Endothelial cell of umbilical vein (primary cell): Measurements from ENCODE around the gene GPR137B. TPM values are rescaled to one million over a fixed set of nuclear protein-coding genes. Genes with fewer than 3 reads are reported as not detected.

Source experiments
- BruUV-seq: library from RNA; stranded (reverse); fragments of 400-500 nt; replicated peaks from 2 replicates; lab custom pipeline; 2021; lab: Mats Ljungman, UMichigan
- CTCF ChIA-PET: fragments of 300-600, 350-600 bp; sonication (Branson Sonifier 250); formaldehyde crosslinking; loops from one replicate; lab custom pipeline; 2021; ENCODE audit warnings: antibody characterized with exemption, inconsistent platforms; lab: Charles Lee
- POLR2A ChIA-PET: fragments of 300-600, 350-600 bp; sonication (Branson Sonifier 250); formaldehyde crosslinking; loops from one replicate; lab custom pipeline; 2021; ENCODE audit warnings: antibody characterized with exemption, inconsistent platforms; lab: Charles Lee
- DNase-seq: peaks from one replicate; pipeline ENCODE4 v3.0.0-alpha.2; 2011; ENCODE audit warnings: low read depth, low spot score
- FAIRE-seq: peaks from 2 replicates; lab custom pipeline; 2011; peaks lifted over from hg19 to GRCh38; lab: Jason Lieb, UNC
- H2AFZ ChIP-seq: 2 replicates; pipeline ENCODE4 v1.6.0; 2012; ENCODE audit warnings: low read depth, low read length, control low read depth, inconsistent platforms
- H3K27ac ChIP-seq: 2 replicates; pipeline ENCODE4 v1.5.1; 2011; ENCODE audit warnings: low read depth, mild to moderate bottlenecking, control low read depth, low read length, moderate library complexity; ENCODE audit not compliant: insufficient read depth
- H3K27me3 ChIP-seq, 2 experiments: 2 replicates each; pipeline versions ENCODE4 v1.6.0 to v1.6.1; 2011; ENCODE audit warnings: low read length in 2 of 2, mixed read lengths in 1 of 2; ENCODE audit not compliant: control insufficient read depth in 2 of 2, insufficient read depth in 2 of 2
- H3K36me3 ChIP-seq, 2 experiments: 2 replicates in 1 of 2; 3 replicates in 1 of 2; pipeline ENCODE4 v1.5.1; 2011; ENCODE audit warnings: low read length in 2 of 2, mild to moderate bottlenecking in 1 of 2, moderate library complexity in 1 of 2; ENCODE audit not compliant: control insufficient read depth in 2 of 2, insufficient read depth in 2 of 2; ENCODE audit errors: extremely low read depth in 1 of 2
- H3K4me1 ChIP-seq: 3 replicates; pipeline ENCODE4 v1.5.1; 2011; ENCODE audit warnings: mild to moderate bottlenecking, low read length; ENCODE audit not compliant: control insufficient read depth, insufficient read depth; ENCODE audit errors: extremely low read depth
- H3K4me2 ChIP-seq: 2 replicates; pipeline ENCODE4 v1.6.1; 2011; ENCODE audit warnings: low read length, control low read depth, mixed read lengths; ENCODE audit not compliant: insufficient read depth
- H3K4me3 ChIP-seq, 3 experiments: fragments of 200-600 bp in 1 of 3; sonication (generic), shearing (Covaris generic) in 1 of 3; replicated peaks in 1 of 3; 2 replicates each; pipeline ENCODE4 v1.5.1; 2011 to 2016; ENCODE audit warnings: control low read depth in 3 of 3, low read length in 3 of 3, mild to moderate bottlenecking in 2 of 3, inconsistent platforms in 1 of 3, low read depth in 1 of 3, moderate library complexity in 1 of 3; ENCODE audit not compliant: insufficient read depth in 1 of 3
- H3K79me2 ChIP-seq: 2 replicates; pipeline ENCODE4 v1.6.0; 2012; ENCODE audit warnings: low read length, inconsistent platforms; ENCODE audit not compliant: control insufficient read depth, insufficient read depth
- H3K9ac ChIP-seq: replicated peaks from 2 replicates; pipeline ENCODE3; 2011; ENCODE audit warnings: low read length, control low read depth; ENCODE audit not compliant: insufficient read depth; ENCODE audit errors: extremely low read depth
- H3K9me1 ChIP-seq: replicated peaks from 3 replicates; pipeline ENCODE4 v1.6.0; 2011; ENCODE audit warnings: mild to moderate bottlenecking, low read length; ENCODE audit not compliant: control insufficient read depth, insufficient read depth; ENCODE audit errors: extremely low read depth
- H3K9me3 ChIP-seq: replicated peaks from 2 replicates; pipeline ENCODE4 v1.5.1; 2012; ENCODE audit warnings: low read length, inconsistent platforms; ENCODE audit not compliant: control insufficient read depth, insufficient read depth
- H4K20me1 ChIP-seq: replicated peaks from 2 replicates; pipeline ENCODE3; 2011; ENCODE audit warnings: mild to moderate bottlenecking, low read length; ENCODE audit not compliant: control insufficient read depth, insufficient read depth; ENCODE audit errors: extremely low read depth
- FOS ChIP-seq: IDR thresholded peaks from 2 replicates; pipeline ENCODE4 v1.6.1; 2011; ENCODE audit warnings: mild to moderate bottlenecking, low read length, moderate library complexity, borderline replicate concordance; ENCODE audit not compliant: insufficient read depth
- GATA2 ChIP-seq: IDR thresholded peaks from 2 replicates; pipeline ENCODE4 v1.7.0; 2011; ENCODE audit warnings: low read depth, mild to moderate bottlenecking, moderate library complexity, mixed read lengths, low read length; ENCODE audit not compliant: insufficient read length, insufficient read depth
- JUN ChIP-seq: IDR thresholded peaks from 2 replicates; pipeline ENCODE4 v1.6.1; 2011; ENCODE audit warnings: borderline replicate concordance, low read depth; ENCODE audit not compliant: insufficient read length, insufficient read depth
- MYC ChIP-seq: IDR thresholded peaks from one replicate; pipeline ENCODE4 v1.6.1; 2011; ENCODE audit warnings: mild to moderate bottlenecking, low read depth, low read length
- POLR2AphosphoS5 ChIP-seq: IDR thresholded peaks from 2 replicates; pipeline ENCODE4 v1.6.1; 2012; ENCODE audit warnings: low read depth, mild to moderate bottlenecking, control low read depth, low read length, moderate library complexity; ENCODE audit not compliant: insufficient read depth
- dilution Hi-C: fragments of 300-500 bp; cut with MboI; formaldehyde crosslinking; loops from one replicate; pipeline ENCODE4 v1.15.0; 2019; ENCODE audit warnings: low sequenced_read_pairs; ENCODE audit not compliant: extremely low pct_ligation_motif_present
- intact Hi-C: fragments of 100-400 bp; cut with micrococcal nuclease; formaldehyde crosslinking; loops from one replicate; pipeline ENCODE4 v1.10.0; 2022
- polyA plus RNA-seq, 4 experiments: library from polyadenylated mRNA; depleted of rRNA in 3 of 4; stranded (reverse) in 3 of 4; unstranded in 1 of 4; fragments of >200 nt; gene quantifications; 2 replicates each; pipeline versions ENCODE4 v1.2.1 to v1.2.3, GENCODE V29; 2011 to 2012; ENCODE audit warnings: missing spikeins in 1 of 4
- total RNA-seq: library from RNA; stranded (reverse); gene quantifications from 2 replicates; pipeline ENCODE4 v1.2.3, GENCODE V29; 2021
- TF ChIP-seq, protein P1 (sequence below): IDR thresholded peaks from 2 replicates; pipeline ENCODE4 v1.6.1; 2011; ENCODE audit not compliant: insufficient read depth, insufficient read length

GPR137B gene
- total and polyA plus RNA-seq, 2 donors (not counting 3 experiments of a cell fraction or from before 2014, with no cell fraction given): 7.8 to 11.9 TPM

DNA sequence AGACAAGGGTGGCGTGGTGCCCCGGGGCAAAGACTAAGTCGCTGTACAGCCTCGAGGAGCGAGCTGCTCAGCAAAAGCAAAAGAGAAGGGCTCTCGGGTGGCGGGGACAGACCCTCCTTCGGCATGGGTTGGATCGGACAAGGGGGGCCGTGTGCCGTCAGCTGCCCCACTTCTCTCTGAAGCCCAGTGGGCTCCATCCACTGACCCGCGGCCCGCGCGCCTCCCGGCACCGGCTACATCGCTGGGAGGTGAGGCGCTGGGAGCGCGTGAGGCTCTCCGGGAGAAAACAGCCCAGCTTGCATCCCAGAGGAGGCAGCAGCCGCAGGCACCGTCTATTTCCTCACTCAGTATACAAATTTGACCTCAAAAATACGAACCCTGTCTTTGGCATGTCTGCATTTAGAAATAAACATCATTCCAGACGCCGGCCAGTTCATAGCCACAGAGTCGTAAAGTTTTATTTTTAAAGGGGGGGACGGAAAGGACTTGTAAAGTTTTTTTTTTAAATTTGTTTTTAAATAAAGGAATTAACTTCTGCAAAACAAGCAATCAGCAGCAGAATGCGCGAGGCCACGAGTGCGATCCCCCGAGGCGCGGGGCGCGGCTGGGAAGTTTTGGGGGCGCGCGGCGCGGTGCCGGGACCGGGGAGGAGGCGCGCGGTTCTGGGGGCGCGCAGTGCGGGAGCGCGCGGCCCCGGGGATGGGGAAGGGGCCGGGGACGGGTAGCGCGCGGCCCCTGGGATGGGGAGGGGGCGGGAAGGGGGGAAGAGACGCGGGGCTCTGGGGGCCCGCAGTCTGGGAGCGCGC is 689 bp upstream of the GPR137B start:
- ChIA-PET POLR2A (no interaction called here), CTCF (interaction anchor here (0.7 to 0.9 kb wide), 2 partner anchors 9 to 31 kb away, joined by 4 to 6 read pairs; no protein-coding TSS in a partner anchor)
- peak; percentile 31 for FAIRE-seq
- dilution Hi-C loops (no loop called here), intact Hi-C loops (loop anchor here (1.0 to 5.0 kb wide), 4 partner anchors 27 to 656 kb away; partner anchors contain the start of gene MTR)
- H3K9me1 ChIP-seq: no peaks in the 10 kb centered on the region
- no TSS peak for BruUV-seq
- peak overlapping the region; percentile 69 to 87 (median 85) for H3K4me3 ChIP-seq
- H3K9me3 ChIP-seq: no peaks in the 10 kb centered on the region
- H4K20me1 ChIP-seq: no peaks in the 10 kb centered on the region
- peak overlapping the region; percentile 87 for H3K4me2 ChIP-seq
- peaks cover 16% of the 10 kb centered on the region for H3K4me1 ChIP-seq
- H3K79me2 ChIP-seq: no peaks in the 10 kb centered on the region
- H3K9ac ChIP-seq: no peak overlapping the region
- no peaks in the 10 kb centered on the region for H3K36me3 ChIP-seq
- peak overlapping the region; percentile 71 for H2AFZ ChIP-seq
- peaks cover 10 to 14% of the 10 kb centered on the region in 2 experiments for H3K27me3 ChIP-seq
- H3K27ac ChIP-seq: no peak overlapping the region
- DNase-seq: peak; percentile 62
- TF ChIP-seq POLR2AphosphoS5 (no peak), MYC (no peak), JUN (no peak), FOS (no peak), GATA2 (no peak)
- TF ChIP-seq, protein P1, sequence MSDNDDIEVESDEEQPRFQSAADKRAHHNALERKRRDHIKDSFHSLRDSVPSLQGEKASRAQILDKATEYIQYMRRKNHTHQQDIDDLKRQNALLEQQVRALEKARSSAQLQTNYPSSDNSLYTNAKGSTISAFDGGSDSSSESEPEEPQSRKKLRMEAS: no peak
